Esophagus muscularis mucosa (tissue), 4 donors: ENCODE results near the gene KLKB1.

ENCODE experiments used
- CTCF ChIP-seq, 3 experiments: fragments of 200-600 bp in 2 of 3; fragments of 450-650 bp in 1 of 3; sonication (generic) in 2 of 3; IDR thresholded peaks; one replicate each; pipeline ENCODE4 v1.5.1; 2017 to 2019; ENCODE audit warnings: antibody characterized with exemption in 3 of 3, mild to moderate bottlenecking in 2 of 3, moderate library complexity in 1 of 3
- EP300 ChIP-seq: sonication (generic); formaldehyde crosslinking; IDR thresholded peaks from one replicate; pipeline ENCODE4 v1.6.1; 2017; ENCODE audit warnings: antibody characterized with exemption
- POLR2A ChIP-seq: fragments of 450-650 bp; IDR thresholded peaks from one replicate; pipeline ENCODE4 v1.6.1; 2017; ENCODE audit warnings: antibody characterized with exemption, moderate library complexity, mild to moderate bottlenecking, low read depth
- POLR2AphosphoS5 ChIP-seq, 2 donors: sonication (generic); formaldehyde crosslinking; IDR thresholded peaks; one replicate each; pipeline ENCODE4 v1.6.1; 2017; ENCODE audit warnings: antibody characterized with exemption in 2 of 2

GRCh38 chr4:186234367-186234766 is 7.1 kb downstream of the KLKB1 start:
- TF ChIP-seq CTCF (IDR thresholded peaks at IDR 0.05) (no peak), EP300 (no peak), POLR2AphosphoS5 (IDR thresholded peaks at IDR 0.05) (no peak), POLR2A (no peak)
